ENCODE results near the gene TRNAU1AP. TPM values are rescaled to one million over a fixed set of nuclear protein-coding genes. Genes with fewer than 3 reads are reported as not detected.

Gene TRNAU1AP
- total RNA-seq, 4 donors from 2014 or later, result 5.3 to 19.7 (median 12.0) TPM

DNA sequence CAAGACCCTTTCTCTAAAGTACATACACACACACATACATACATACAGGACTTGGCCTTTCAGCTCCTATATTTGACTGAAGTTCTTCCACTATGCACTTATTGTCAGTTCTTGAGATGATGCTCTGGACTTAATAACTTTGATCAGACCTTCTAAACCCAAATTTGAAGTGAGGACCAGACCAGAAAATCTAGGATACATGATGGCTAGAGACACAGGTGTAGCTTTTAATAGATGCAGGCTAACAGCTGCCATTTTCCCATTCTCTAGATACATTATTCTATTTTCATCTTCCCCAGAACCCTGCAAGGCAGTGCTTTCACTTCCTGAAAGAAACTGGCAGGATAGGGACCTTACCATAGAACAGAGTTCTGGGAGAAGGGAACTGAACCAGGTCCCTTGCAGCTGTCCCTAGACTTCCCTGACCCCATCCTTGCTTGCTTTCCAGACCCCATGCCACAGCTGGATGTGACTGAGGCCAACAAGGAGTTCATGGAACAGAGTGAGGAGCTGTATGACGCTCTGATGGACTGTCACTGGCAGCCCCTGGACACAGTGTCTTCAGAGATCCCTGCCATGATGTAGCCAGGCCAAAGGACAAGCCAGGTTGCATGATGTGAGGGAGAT lies 24.3 kb downstream of the TRNAU1AP start:
- intact Hi-C loops (cut with DNase I; ENCODE audit: low total_unique reads), result no loop called here
- H3K27me3 ChIP-seq, result no peaks in the 10 kb centered on the region
- no peak for ATAC-seq
- no peak for TF ChIP-seq POLR2A (IDR thresholded peaks at IDR 0.05)
- TF ChIP-seq, protein P1, sequence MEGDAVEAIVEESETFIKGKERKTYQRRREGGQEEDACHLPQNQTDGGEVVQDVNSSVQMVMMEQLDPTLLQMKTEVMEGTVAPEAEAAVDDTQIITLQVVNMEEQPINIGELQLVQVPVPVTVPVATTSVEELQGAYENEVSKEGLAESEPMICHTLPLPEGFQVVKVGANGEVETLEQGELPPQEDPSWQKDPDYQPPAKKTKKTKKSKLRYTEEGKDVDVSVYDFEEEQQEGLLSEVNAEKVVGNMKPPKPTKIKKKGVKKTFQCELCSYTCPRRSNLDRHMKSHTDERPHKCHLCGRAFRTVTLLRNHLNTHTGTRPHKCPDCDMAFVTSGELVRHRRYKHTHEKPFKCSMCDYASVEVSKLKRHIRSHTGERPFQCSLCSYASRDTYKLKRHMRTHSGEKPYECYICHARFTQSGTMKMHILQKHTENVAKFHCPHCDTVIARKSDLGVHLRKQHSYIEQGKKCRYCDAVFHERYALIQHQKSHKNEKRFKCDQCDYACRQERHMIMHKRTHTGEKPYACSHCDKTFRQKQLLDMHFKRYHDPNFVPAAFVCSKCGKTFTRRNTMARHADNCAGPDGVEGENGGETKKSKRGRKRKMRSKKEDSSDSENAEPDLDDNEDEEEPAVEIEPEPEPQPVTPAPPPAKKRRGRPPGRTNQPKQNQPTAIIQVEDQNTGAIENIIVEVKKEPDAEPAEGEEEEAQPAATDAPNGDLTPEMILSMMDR (IDR thresholded peaks at IDR 0.05 in 4 of 5, conservative IDR thresholded peaks at IDR 0.05 in 1 of 5), result no peak
- H3K27ac ChIP-seq, result no peak overlapping the region
- H3K9me3 ChIP-seq, result no peaks in the 10 kb centered on the region
- no peak overlapping the region for H3K4me3 ChIP-seq
- peaks cover 0 to 77% of the 10 kb centered on the region in 2 donors for H3K36me3 ChIP-seq
- H3K4me1 ChIP-seq, result peaks cover 15% of the 10 kb centered on the region in 2 donors
- in situ Hi-C loops (cut with MboI; ENCODE audit: low sequenced_read_pairs in 4 of 4), result loop anchor here in 1 of 4 donors (25.0 kb wide), 1 partner anchor 215 kb away; the partner anchor contains the start of gene PHACTR4
- no peak for DNase-seq

DNA sequence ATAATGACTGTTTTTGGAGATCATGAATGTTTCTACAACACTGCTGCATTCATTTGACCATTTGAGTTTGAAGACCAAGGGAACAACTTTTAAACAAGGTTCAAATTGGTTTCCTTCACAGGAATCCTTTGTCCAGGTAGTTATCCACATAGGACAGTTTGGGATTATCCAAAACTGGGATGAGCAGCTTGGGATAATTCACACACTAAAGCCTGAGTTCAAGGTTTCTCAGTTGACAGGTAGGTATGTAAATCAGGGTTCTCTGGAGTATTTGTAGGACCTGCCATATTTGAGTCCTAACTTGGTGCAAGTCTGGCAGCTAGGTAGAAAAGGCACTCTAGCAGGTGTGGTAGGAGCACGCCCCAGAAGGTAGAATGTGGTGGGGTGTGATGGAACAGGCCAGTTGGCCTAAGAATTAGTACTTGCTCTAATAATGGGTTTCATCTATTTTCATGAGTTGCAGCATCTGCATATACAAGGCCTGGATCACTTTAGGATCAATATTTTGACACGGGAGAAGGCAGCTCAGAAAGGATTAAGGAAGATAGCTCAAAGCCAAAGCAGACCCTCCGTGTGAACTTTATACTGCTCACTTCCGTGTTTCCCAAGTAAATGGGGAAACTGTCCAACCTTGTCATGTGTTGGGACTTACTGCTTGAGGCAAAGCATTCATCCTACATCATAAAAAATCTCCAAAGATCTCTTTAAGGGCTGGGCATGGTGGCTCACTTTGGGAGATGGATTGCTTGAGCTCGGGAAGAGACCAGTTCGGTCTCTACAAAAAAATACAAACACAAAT lies 25.1 kb downstream of the TRNAU1AP start:
- no peaks in the 10 kb centered on the region for H3K9me3 ChIP-seq
- intact Hi-C loops (cut with DNase I; ENCODE audit: low total_unique reads), result no loop called here
- H3K36me3 ChIP-seq, result peaks cover 0 to 70% of the 10 kb centered on the region in 2 donors
- in situ Hi-C loops (cut with MboI; ENCODE audit: low sequenced_read_pairs in 4 of 4), result loop anchor here in 1 of 4 donors (25.0 kb wide), 1 partner anchor 216 kb away; the partner anchor contains the start of gene PHACTR4
- H3K4me1 ChIP-seq, result peaks cover 22% of the 10 kb centered on the region in 2 donors
- ATAC-seq, result no peak
- TF ChIP-seq, protein P1 (IDR thresholded peaks at IDR 0.05 in 4 of 5, conservative IDR thresholded peaks at IDR 0.05 in 1 of 5), result no peak
- TF ChIP-seq POLR2A (IDR thresholded peaks at IDR 0.05), result no peak
- H3K27ac ChIP-seq, result no peak overlapping the region
- no peak for DNase-seq
- H3K27me3 ChIP-seq, result no peaks in the 10 kb centered on the region
- no peak overlapping the region for H3K4me3 ChIP-seq

DNA sequence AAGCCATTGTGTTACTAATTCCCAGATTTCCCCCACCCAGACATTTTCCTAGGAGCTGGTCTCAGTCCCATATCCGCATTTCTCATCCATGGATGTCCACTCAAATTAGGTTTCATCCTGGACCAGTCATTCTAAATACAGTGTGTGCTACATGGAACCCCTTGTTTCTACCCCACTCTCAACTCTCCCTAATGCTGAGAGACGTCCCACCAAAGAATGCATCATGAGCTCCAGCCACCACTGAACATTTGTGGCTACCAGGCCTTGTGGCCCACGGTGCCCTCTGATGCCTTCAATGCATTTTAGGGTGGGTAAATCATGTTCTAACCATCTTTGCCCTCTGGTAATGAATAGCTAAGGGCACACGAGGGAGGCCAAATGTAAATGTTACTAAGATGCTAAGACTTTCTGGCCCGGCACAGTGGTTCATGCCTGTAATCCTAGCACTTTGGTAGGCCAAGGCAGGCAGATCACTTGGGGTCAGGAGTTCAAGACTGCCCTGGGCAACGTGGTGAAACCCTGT lies 25.9 kb downstream of the TRNAU1AP start:
- Histone ChIP-seq H3K27me3 (no peaks in the 10 kb centered on the region), H3K27ac (no peak overlapping the region), H3K4me1 (peaks cover 23 to 25% of the 10 kb centered on the region in 2 donors), H3K36me3 (peaks cover 0 to 62% of the 10 kb centered on the region in 2 donors), H3K4me3 (no peak overlapping the region), H3K9me3 (no peaks in the 10 kb centered on the region)
- intact Hi-C loops (cut with DNase I; ENCODE audit: low total_unique reads), result no loop called here
- in situ Hi-C loops (cut with MboI; ENCODE audit: low sequenced_read_pairs in 4 of 4), result loop anchor here in 1 of 4 donors (25.0 kb wide), 1 partner anchor 216 kb away; the partner anchor contains the start of gene PHACTR4
- ATAC-seq (no peak), DNase-seq (no peak)
- TF ChIP-seq POLR2A (IDR thresholded peaks at IDR 0.05), result no peak
- TF ChIP-seq, protein P1 (IDR thresholded peaks at IDR 0.05 in 4 of 5, conservative IDR thresholded peaks at IDR 0.05 in 1 of 5), result no peak

DNA sequence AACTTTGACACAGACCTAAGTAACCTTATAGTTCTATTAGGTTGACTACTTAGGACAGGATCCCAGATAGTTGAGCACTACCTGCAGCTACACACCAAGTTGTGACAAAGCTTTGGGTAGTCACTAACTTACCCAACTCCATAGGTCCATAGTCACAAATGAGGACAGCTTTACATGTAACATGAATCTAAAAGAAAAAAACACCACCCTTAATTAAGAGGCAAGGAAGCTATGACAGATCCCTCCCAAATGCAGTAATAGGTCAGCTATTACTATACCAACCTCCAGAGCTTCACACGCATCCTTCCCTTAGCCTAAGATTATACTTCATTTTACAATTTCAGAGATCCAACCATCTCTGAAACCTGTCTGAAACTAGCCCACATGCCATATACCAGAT lies 26.5 kb downstream of the TRNAU1AP start:
- Histone ChIP-seq H3K36me3 (peaks cover 0 to 58% of the 10 kb centered on the region in 2 donors), H3K4me1 (peaks cover 23 to 25% of the 10 kb centered on the region in 2 donors), H3K4me3 (no peak overlapping the region), H3K9me3 (no peaks in the 10 kb centered on the region), H3K27me3 (no peaks in the 10 kb centered on the region), H3K27ac (no peak overlapping the region)
- ATAC-seq (no peak), DNase-seq (no peak)
- no peak for TF ChIP-seq POLR2A (IDR thresholded peaks at IDR 0.05)
- TF ChIP-seq, protein P1 (IDR thresholded peaks at IDR 0.05 in 4 of 5, conservative IDR thresholded peaks at IDR 0.05 in 1 of 5), result no peak
- in situ Hi-C loops (cut with MboI; ENCODE audit: low sequenced_read_pairs in 4 of 4), result loop anchor here in 1 of 4 donors (25.0 kb wide), 1 partner anchor 217 kb away; the partner anchor contains the start of gene PHACTR4
- intact Hi-C loops (cut with DNase I; ENCODE audit: low total_unique reads), result no loop called here

Data from gastrocnemius medialis (tissue), 4 donors.